Mucosa of gallbladder (tissue), 1 donor: ENCODE data around the gene PIN1. TPM values are rescaled to one million over a fixed set of nuclear protein-coding genes. Genes with fewer than 3 reads are reported as not detected.
"Not testable (repeated sequence)": the region's sequence is repeated elsewhere in the genome, so short reads cannot be mapped to it uniquely, and the experiment has no call there.

Experiments
- DNase-seq: peaks from one replicate; pipeline ENCODE4 v3.0.0-alpha.2; 2020; ENCODE audit warnings: low spot score
- total RNA-seq: library from RNA; stranded (reverse); gene quantifications from one replicate; pipeline ENCODE4 v1.2.1, GENCODE V29; 2021
- donor health status: DM: no; HTN: no; CAD: no.

The PIN1 gene
- 90.8 TPM for total RNA-seq

DNA sequence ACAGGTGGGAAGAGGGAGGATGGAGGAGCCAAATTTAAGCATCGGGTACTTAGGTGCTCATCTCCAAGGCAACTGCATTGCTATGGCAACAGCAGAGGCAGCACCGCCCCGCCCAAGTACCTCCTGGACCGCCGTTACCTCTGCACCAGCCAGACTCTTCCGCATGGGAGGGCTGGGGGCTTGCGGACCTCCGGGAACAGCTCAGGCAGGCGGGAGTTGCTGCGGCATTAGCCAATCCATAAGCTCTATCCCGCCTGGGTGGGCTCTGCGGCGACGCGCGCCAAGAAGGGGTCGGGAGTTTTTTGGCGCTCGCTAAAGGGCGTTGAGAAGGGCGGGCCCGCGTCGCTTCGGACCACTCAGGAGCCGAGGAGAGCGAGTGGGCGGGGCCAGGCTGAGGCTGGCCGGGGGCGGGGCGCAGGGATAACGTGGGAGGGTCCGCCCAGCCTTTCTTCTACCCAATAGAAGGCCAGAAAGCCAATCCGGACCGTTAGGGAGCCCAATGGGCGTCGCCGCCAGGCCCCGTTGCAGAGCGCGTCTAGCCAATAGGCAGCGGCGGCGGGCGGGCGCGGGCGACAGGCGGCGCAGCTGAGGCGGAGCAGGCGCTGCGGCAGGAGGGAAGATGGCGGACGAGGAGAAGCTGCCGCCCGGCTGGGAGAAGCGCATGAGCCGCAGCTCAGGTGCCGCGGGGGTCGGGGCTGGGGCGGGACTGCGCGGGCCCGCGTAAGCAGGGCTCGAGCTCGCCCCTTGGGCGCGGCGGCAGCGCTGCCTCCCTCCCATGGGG lies at the start of gene PIN1:
Gene PIN1, plus strand, starts transcription at position 593 of the 781 bp plus-strand sequence. Its CDS starts 27 bp downstream, at position 620.
- peak; percentile 99 for DNase-seq

DNA sequence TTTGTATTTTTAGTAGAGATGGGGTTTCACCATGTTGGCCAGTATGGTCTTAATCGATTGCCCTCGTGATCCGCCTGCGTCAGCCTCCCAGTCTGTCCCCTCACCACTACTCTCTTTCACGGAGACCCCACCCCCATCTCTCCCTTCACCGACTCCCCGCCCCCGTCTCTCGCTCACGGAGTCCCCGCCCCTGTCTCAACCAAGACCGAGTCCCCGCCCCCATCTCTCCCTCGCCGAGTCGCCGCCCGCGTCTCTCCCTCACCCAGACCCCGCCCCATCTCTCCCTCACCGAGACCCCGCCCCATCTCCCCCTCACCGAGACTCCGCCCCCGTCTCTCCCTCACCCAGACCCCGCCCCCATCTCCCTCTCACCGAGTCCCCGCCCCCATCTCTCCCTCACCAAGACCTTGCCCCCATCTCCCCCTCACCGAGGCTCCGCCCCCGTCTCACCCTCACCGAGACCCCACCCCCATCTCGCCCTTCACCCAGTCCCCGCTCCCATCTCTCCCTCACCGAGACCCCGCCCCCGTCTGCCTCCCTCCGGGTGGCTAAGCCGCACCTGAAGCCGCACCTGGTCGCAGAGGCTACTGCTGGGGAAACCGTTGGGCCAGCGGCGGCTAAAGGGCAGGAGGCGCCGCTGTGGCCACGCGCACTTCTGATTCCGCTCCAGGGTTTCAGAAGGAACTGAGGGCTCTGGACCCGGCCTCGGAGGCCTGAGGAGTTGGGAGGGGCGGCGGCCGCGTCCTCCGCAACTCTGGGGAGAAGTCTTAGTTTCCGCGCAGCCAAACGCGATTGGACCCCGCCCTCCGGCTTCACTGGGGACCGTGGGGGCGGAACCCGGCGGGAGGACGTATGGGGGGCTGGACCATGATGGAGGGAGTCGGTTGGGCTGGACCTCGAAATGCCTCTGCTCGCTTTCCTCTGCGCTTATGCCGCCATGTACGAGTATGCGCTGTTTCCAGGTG lies 49.5 kb upstream of the PIN1 start:
- DNase-seq = peak; percentile 97

DNA sequence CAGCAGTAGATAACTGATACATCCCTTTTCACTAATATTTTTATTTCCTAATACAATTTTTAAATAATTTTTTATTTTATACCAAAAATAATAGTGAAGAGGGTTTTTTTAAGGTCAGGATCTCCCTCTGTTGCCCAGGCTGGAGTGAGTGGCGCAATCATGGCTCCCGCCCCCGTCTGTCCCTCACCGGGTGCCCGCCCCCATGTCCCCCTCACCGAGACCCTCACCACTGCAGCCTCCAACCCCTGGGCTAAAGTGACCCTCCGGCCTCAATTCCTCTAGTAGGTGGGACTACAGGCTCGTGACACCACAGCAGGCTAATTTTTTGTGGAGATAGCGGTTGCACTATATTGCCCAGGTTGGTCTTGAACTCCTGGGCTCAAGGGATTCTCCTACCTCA lies 48.8 kb upstream of the PIN1 start:
- no peak for DNase-seq

DNA sequence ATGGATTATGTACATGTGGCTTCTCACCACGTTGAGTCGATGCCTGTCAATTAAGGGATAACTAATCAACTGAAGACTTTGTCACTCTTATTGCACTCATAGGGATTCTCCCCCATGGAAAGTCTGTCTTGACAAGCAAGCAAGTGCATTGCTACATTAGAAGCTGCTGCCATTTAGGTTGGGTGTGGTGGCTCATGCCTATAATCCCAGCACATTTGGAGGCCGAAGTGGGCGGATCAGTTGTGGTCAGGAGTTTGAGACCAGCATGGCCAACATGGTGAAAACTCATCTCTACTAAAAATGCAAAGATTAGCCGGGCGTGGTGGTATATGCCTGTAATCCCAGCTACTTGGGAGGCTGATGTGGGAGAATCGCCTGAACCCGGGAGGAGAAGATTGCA lies 48.3 kb upstream of the PIN1 start:
- no peak for DNase-seq

DNA sequence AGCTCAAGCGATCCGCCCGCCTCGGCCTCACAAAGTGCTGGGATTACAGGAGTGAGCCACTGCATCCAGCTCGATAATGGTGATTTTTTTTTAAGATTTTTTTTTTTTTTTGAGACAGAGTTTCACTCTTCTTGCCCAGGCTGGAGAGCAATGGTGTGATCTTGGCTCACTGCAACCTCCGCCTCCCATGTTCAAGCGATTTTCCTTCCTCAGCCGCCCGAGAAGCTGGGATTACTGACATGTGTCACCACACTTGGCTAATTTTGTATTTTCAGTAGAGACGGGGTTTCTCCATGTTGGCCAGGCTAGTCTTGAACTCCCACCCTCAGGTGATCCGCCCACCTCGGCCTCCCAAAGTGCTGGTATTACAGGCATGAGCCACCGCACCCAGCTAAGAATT lies 46.5 kb upstream of the PIN1 start:
- not testable (repeated sequence) for DNase-seq

DNA sequence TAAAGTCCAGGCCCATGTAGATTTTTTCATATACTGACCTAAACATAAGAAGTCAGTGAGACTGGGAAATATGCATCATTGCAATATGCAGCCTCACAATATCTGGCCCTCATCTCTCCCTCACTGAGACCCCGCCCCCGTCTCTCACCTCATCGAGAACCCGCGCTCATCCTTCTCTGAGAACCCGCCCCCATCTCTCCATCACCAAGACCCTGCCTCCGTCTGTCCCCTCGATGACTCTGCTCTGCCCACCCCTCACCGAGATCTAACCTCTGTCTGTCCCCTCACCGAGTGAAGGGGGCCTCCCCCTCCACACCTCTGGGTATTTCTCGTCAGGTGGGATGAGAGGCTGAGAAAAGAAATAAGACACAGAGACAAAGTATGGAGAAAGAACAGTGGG lies 46.1 kb upstream of the PIN1 start:
- no peak for DNase-seq

DNA sequence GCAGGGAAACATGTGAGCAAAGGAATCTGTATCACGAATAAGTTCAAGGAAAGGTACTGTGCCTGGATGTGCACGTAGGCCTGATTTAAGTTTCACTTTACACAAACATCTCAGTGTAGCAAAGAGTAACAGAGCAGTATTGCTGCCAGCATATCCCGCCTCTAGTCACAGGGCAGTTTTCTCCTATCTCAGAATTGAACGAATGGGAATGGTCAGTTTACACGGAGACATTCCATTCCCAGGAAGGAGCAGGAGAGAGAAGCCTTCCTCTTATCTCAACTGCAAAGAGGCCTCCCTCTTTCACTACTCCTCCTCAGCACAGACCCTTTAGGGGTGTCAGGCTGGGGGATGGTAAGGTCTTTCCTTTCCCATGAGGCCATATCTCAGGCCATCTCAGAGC lies 45.5 kb upstream of the PIN1 start:
- DNase-seq = not testable (repeated sequence)

DNA sequence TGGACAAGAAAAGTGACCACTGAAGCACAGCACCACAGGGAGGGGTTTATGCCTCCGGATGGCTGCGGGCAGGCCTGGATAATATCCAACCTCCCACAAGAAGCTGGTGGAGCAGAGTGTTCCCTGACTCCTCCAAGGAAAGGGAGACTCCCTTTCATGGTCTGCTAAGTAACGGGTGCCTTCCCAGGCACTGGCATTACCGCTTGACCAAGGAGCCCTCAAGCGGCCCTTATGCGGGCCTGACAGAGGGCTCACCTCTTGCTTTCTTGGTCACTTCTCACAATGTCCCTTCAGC lies 44.1 kb upstream of the PIN1 start:
- not testable (repeated sequence) for DNase-seq

DNA sequence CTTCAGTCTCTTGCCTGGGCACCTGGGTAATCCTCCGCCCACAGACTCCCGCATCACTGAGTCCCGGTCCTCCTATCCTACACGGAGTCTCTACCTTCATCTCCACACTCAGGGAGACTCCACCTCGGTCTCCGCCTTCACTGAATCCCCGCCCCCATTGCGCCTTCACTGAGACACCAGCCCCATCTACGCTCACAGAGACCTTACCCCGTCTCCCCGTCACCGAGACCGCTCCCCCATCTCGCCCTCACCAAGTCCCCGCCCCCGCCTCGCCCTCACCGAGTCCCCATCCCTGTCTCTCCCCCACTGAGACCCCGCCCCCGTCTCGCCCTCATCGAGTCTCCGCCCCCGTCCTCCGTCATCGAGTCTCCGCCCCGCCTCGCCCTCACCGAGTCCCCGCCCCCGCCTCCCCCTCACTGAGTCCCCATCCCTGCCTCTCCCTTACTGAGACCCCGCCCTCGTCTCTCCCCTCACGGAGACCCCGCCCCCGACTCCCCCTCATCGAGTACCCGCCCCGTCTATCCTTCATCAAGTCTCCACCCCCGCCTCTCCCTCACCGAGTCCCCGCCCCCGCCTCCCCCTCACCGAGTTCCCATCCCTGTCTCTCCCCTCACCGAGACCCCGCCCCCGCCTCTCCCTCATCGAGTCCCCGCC lies 43.4 kb upstream of the PIN1 start:
- peak; percentile 98 for DNase-seq

DNA sequence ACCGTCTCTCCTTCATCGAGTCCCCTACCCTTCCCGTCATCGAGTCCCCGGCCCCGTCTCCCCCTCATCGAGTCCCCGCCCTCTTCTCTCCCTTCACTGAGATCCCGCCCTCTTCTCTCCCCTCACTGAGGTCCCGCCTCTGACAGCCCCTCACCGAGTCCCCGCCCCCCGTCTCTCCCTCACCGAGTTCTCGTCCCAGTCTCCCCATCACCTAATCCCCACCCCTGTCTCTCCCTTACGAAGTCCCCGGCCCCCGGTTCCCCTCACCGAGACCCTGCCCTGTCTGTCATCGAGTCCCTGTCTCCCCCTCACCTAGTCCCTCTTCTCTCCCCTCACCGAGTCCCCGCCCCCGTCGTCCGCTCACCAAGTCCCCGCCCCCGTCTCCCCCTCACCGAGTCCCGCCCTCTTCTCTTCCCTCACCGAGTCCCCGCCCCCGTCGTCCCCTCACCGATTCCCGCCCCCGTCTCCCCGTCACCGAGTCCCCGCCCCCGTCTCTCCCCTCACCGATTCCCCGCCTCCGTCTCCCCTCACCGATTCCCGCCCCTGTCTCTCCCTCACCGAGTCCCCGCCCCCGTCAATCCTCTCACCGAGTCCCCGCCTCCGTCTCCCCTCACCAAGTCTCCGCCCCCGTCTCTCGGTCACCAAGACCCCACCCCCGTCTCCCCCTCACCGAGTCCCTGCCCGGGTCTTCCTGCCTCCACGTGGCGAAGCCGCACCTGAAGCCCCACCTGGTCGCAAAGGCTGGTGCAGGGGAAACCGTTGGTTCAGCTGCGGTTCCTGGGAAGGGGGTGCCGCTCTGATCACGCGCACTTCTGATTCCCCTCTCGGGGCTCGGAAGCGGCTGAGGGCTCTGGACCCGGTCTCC lies 42.7 kb upstream of the PIN1 start:
- peak; percentile 92 for DNase-seq

DNA sequence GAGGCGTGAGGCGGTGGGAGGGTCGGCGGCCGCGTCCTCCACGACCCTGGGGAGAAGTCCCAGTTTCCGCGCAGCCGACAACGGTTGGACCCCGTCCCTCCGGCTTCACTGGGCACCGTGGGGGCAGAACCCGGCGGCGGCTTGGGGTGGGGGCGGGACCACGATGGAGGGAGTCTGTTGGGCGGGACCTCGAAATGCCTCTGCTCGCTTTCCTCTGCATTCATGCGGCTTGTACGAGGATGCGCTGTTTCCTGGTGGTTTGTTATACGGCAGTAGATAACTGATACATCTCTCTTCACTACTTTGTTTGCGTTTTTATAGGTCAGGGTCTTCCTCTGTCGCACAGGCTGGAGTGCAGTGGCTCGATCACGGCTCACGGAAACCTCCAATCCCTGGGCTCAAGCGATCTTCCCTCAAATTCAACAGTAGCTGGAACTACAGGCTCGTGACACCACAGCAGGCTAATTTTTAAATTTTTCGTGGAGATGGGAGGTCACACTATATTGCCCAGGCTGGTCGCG lies 42.0 kb upstream of the PIN1 start:
- DNase-seq = peak; percentile 49

DNA sequence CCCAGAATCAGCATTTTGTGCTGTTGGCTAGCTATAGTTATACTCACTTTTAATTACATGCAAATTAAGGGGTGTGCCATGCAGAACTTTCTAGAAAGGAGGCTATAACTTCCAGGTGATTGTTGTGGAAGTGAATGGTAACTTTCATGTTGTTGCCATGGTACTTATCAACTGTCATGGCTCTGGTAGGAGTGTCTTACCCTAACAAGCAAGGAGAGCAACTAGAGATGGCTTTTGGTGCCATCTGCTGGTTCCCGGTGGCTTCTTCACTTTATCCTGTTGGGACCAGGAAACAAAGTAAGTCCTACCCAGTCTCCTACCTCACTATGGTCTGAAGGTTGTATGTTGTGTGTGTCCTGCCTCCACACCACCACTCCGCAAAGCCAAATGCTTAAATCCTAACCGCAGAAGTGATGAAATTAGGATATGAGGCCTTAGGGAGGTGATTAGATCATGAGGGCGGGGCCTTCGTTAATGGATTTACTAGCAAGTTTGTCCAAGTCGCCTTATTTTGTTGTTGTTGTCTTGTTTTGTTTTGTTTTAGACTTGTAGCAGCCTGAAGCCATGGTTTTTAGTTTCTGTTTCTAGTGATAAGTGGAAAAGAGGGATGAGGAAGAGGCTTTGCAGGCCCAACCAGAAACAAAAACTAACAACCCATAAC lies 38.9 kb upstream of the PIN1 start:
- DNase-seq = peak; percentile 91

DNA sequence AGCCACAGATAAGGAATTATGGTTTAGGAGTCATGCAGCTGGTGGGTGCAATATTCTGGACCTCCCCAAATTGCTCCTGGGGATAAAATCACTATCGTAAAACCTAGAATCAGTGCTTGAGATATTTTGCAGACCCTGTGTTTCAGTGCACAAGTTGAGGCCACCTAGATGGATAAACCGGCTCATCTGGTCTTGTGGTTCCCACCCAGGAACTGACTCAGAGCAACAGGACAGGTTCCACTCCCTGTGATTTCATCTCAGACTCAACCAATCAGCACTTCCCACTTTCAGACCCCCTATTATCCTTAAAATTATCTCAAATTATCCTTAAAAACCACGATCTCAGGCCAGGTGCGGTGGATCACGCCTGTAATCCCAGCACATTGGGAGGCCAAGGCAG lies 37.2 kb upstream of the PIN1 start:
- DNase-seq = no peak

DNA sequence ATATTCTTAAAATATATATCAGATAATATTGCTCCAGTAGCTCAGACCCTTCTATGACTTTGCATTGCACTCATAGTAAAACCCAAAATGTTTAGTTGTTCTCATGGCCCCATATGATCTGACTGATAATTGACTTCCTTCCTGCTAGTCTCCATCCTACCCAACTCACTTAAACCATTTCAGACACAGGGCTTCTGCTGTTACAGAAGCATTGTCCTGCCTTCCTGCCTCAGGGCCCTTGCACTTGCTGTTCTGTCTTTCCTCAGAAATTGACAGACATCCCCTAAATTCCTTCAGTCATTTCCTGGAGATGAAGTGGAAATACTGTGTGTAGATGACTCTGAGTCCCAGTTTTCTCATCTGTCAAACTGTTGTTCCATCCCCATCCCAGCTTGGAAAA lies 36.0 kb upstream of the PIN1 start:
- DNase-seq = no peak

DNA sequence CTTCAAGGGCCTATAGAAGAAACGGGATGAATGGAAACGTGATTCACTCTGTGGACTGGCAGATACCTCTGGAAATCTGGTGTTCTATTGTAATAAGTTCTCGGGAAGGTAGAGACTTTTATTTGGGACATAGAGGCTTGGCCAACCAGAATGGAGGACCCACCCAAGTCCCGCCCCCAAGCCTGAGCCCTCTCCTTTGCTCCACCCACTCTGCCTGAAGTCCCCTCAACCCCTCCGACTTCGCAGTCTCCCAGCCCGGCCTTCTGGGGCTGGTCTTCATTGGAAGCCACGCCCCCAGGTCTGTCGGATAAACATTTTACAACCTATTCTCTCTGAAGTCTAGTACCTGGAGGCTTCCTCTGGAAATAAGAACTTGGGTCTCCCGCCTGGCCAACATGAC lies 33.1 kb upstream of the PIN1 start:
- no peak for DNase-seq

DNA sequence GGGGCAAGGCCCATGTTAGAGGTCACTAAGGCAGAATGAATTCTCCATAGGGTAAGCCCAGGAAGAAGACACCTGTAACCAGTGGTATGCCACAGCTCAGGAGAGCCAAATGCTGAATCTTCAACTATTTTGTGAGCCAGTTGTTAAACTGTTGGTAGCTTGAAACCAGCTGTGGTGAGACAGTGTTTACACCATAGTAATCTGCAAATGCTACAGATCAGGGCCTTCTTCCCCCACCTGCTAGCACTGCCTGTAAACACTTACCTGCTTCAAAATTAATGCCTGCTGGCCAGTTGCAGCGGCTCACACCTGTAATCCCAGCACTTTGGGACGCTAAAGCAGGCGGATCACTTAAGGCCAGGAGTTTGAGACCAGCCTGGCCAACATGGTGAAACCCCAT lies 28.3 kb upstream of the PIN1 start:
- no peak for DNase-seq

DNA sequence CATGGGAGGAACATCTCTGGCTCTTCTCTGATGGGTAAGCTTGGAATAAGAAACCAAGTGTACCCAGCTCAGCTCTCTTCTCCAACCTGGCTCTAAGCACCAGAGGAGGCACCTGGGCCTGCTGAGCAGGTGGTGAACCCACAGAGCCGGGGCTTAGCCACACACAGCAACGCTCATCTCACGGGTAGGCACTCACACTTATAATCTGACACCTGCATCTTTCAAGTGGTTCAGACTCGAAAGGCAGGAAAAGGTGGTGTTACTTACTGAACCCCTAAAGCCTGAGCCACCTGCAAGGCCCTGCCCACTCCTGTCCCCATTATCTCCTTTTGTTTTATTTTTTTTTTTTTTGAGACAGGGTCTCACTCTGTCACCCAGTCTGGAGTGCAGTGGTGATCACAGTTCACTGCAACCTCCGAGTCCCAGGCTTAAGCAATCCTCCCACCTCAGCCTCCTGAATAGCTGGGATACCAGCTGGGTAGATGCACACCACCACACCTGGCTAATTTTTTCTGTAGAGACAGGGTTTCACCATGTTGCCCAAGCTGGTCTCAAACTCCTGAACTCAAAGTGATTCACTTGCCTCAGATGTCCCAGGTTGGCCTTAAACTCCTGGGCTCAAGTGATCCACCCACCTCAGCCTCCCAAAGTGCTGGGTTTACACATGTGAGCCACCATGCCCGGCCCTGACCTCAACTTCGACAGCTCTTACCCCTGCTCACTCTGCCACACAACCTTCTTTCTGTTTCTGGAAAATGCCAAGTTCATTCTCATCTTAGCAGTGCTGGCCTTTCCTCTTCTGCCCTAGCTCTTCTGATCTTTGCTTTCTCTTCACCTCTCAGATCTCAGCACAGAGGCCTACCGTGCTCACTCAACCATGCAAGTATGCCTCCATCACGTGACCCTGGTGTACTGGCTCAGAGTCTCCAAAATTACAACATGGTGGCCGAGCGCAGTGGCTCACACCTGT lies 26.0 kb upstream of the PIN1 start:
- no peak for DNase-seq

DNA sequence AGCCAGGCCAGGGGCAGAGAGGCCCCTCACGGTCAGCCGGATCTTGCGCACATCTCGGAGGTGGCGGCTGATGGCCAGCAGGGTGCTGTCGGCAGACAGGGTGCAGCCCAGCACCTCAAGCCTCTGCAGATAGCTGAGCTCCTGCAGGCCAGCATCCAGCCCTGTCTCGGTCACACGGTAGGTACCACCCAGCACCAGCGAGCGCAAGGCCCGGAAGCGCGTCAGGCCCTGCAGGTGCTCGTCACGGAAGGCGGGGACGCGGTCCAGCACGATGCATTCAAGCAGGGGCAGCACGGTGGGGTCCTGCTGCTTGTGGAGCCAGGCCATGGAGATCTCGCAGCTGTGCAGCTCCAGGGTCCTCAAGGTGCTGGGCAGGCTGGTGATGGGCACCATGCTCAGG lies 24.0 kb upstream of the PIN1 start:
- no peak for DNase-seq

DNA sequence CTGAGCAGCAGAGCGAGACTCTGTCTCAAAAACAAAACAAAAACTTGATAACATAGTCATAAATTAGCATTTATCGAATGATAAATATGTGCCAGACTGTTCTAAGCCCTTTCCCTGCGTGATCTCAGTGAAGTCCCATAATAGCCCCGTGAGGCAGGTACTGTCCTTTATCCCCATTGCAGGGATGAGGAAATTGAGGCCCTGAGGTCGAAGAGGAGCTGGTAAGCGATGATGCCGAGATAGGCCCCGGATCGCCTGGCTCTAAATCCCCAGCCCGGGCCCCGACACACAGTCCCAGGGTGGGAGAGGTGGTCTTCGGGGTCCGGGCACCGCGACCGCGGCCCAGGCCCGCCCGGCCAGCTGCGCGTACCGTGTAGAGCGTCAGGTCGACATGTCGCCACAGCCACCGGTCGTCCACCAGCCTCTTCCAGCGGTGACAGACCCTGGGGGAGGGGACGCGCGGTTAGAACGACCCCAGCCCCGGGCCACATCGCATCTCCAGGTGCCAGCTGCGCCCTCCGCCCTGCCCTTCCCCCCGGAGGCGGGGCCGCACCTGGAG lies 16.9 kb upstream of the PIN1 start:
- DNase-seq = no peak
